Activated naive CD4-positive, alpha-beta T cell treated with anti-CD3 and anti-CD28 coated beads, Interleukin-2, amount 10 ng/mL, durations not matched to agents 7 days and 5 days (primary cell): ENCODE results near the gene SEPTIN10.

Experiments
- CTCF ChIA-PET: fragments of 350-600 bp; sonication (Branson Sonifier 250); formaldehyde crosslinking; loops from one replicate; lab custom pipeline; 2021; ENCODE audit warnings: antibody characterized with exemption; lab: Charles Lee
- DNase-seq: peaks from one replicate; pipeline ENCODE4 v3.0.0-alpha.2; 2020
- H3K27ac Mint-ChIP-seq: one replicate; pipeline ENCODE4 v1.8.0; 2021; ENCODE audit warnings: mild to moderate bottlenecking, moderate library complexity, mixed read lengths
- H3K27me3 Mint-ChIP-seq: one replicate; pipeline ENCODE4 v1.8.0; 2021; ENCODE audit warnings: mild to moderate bottlenecking, mixed read lengths
- H3K36me3 Mint-ChIP-seq: one replicate; pipeline ENCODE4 v1.8.0; 2021; ENCODE audit warnings: mixed read lengths
- H3K4me1 Mint-ChIP-seq: one replicate; pipeline ENCODE4 v1.8.0; 2021; ENCODE audit warnings: mixed read lengths
- H3K4me3 Mint-ChIP-seq: one replicate; pipeline ENCODE4 v1.8.0; 2021; ENCODE audit warnings: mild to moderate bottlenecking, moderate library complexity, mixed read lengths
- H3K9me3 Mint-ChIP-seq: one replicate; pipeline ENCODE4 v1.8.0; 2021; ENCODE audit warnings: mixed read lengths

The SEPTIN10 gene

GRCh38 chr2:109507217-109507616, 106.5 kb downstream of the SEPTIN10 start:
- Mint-ChIP-seq H3K9me3 (no peaks in the 10 kb centered on the region), H3K27ac (no peak overlapping the region), H3K36me3 (no peaks in the 10 kb centered on the region), H3K4me3 (no peak overlapping the region), H3K27me3 (peaks cover 14% of the 10 kb centered on the region), H3K4me1 (no peaks in the 10 kb centered on the region)
- CTCF ChIA-PET = interaction anchor here (2.1 to 5.9 kb wide), 2 partner anchors 10 to 379 kb away, joined by 4 to 68 read pairs; partner anchors contain the start of gene SH3RF3
- no peak for DNase-seq

- Mint-ChIP-seq H3K4me3 (no peak overlapping the region), H3K4me1 (no peaks in the 10 kb centered on the region), H3K27ac (no peak overlapping the region), H3K27me3 (peaks cover 15% of the 10 kb centered on the region), H3K36me3 (no peaks in the 10 kb centered on the region), H3K9me3 (no peaks in the 10 kb centered on the region)
- no peak for DNase-seq
- CTCF ChIA-PET = no interaction called here
Observed at GRCh38 chr2:109503191-109503590, 110.6 kb downstream of the SEPTIN10 start.

GRCh38 chr2:109501461-109501860, 112.3 kb downstream of the SEPTIN10 start:
- H3K4me3 Mint-ChIP-seq = no peak overlapping the region
- CTCF ChIA-PET = interaction anchor here (0.7 kb wide), 1 partner anchor 9 kb away, joined by 3 read pairs; no protein-coding TSS in a partner anchor
- H3K27me3 Mint-ChIP-seq = peaks cover 6% of the 10 kb centered on the region

GRCh38 chr2:109500910-109501309, 112.9 kb downstream of the SEPTIN10 start:
- Mint-ChIP-seq H3K36me3 (no peaks in the 10 kb centered on the region), H3K27me3 (peaks cover 6% of the 10 kb centered on the region), H3K27ac (no peak overlapping the region), H3K4me3 (no peak overlapping the region), H3K4me1 (no peaks in the 10 kb centered on the region), H3K9me3 (no peaks in the 10 kb centered on the region)
- DNase-seq = no peak
- CTCF ChIA-PET = interaction anchor here (0.7 kb wide), 1 partner anchor 9 kb away, joined by 3 read pairs; no protein-coding TSS in a partner anchor

More at GRCh38 chr2:109501461-109501860, 112.3 kb downstream of the SEPTIN10 start:
- no peak for DNase-seq
- Mint-ChIP-seq H3K9me3 (no peaks in the 10 kb centered on the region), H3K36me3 (no peaks in the 10 kb centered on the region), H3K27ac (no peak overlapping the region), H3K4me1 (no peaks in the 10 kb centered on the region)

- H3K27me3 Mint-ChIP-seq = peaks cover 6% of the 10 kb centered on the region
- no peak overlapping the region for H3K4me3 Mint-ChIP-seq
- CTCF ChIA-PET = interaction anchor here (0.9 kb wide), 1 partner anchor 11 kb away, joined by 3 read pairs; no protein-coding TSS in a partner anchor
- no peaks in the 10 kb centered on the region for H3K9me3 Mint-ChIP-seq
- no peaks in the 10 kb centered on the region for H3K4me1 Mint-ChIP-seq
- H3K27ac Mint-ChIP-seq = no peak overlapping the region
- no peaks in the 10 kb centered on the region for H3K36me3 Mint-ChIP-seq
- DNase-seq = no peak
Observed at GRCh38 chr2:109499566-109499965, 114.2 kb downstream of the SEPTIN10 start.

- H3K4me3 Mint-ChIP-seq = no peak overlapping the region
- no peak for DNase-seq
- peaks cover 6% of the 10 kb centered on the region for H3K27me3 Mint-ChIP-seq
- CTCF ChIA-PET = no interaction called here
- no peak overlapping the region for H3K27ac Mint-ChIP-seq
- H3K4me1 Mint-ChIP-seq = no peaks in the 10 kb centered on the region
- no peaks in the 10 kb centered on the region for H3K9me3 Mint-ChIP-seq
- H3K36me3 Mint-ChIP-seq = no peaks in the 10 kb centered on the region
Observed at GRCh38 chr2:109498906-109499305, 114.9 kb downstream of the SEPTIN10 start.

- Mint-ChIP-seq H3K4me3 (no peak overlapping the region), H3K4me1 (no peaks in the 10 kb centered on the region), H3K9me3 (no peaks in the 10 kb centered on the region), H3K36me3 (no peaks in the 10 kb centered on the region), H3K27me3 (peaks cover 6% of the 10 kb centered on the region), H3K27ac (no peak overlapping the region)
- CTCF ChIA-PET = interaction anchor here (1.2 to 1.4 kb wide), 2 partner anchors 12 to 48 kb away, joined by 3 to 4 read pairs; no protein-coding TSS in a partner anchor
- no peak for DNase-seq
Observed at GRCh38 chr2:109497911-109498870, 115.6 kb downstream of the SEPTIN10 start.

- Mint-ChIP-seq H3K27ac (no peak overlapping the region), H3K27me3 (peaks cover 6% of the 10 kb centered on the region), H3K9me3 (no peaks in the 10 kb centered on the region), H3K36me3 (no peaks in the 10 kb centered on the region), H3K4me1 (no peaks in the 10 kb centered on the region), H3K4me3 (no peak overlapping the region)
- no peak for DNase-seq
- CTCF ChIA-PET = interaction anchor here (1.2 to 1.4 kb wide), 2 partner anchors 13 to 49 kb away, joined by 3 to 4 read pairs; no protein-coding TSS in a partner anchor
Observed at GRCh38 chr2:109497463-109497862, 116.3 kb downstream of the SEPTIN10 start.

- H3K27ac Mint-ChIP-seq = no peak overlapping the region
- CTCF ChIA-PET = interaction anchor here (0.6 kb wide), 1 partner anchor 25 kb away, joined by 3 read pairs; no protein-coding TSS in a partner anchor
- H3K36me3 Mint-ChIP-seq = no peaks in the 10 kb centered on the region
- H3K4me1 Mint-ChIP-seq = no peaks in the 10 kb centered on the region
- H3K9me3 Mint-ChIP-seq = no peaks in the 10 kb centered on the region
- no peak overlapping the region for H3K4me3 Mint-ChIP-seq
- H3K27me3 Mint-ChIP-seq = peaks cover 6% of the 10 kb centered on the region
- no peak for DNase-seq
Observed at GRCh38 chr2:109494351-109494750, 119.4 kb downstream of the SEPTIN10 start.

- DNase-seq = no peak
- H3K4me1 Mint-ChIP-seq = no peaks in the 10 kb centered on the region
- CTCF ChIA-PET = no interaction called here
- H3K27ac Mint-ChIP-seq = no peak overlapping the region
- peaks cover 2% of the 10 kb centered on the region for H3K27me3 Mint-ChIP-seq
- no peaks in the 10 kb centered on the region for H3K36me3 Mint-ChIP-seq
- H3K9me3 Mint-ChIP-seq = no peaks in the 10 kb centered on the region
- no peak overlapping the region for H3K4me3 Mint-ChIP-seq
Observed at GRCh38 chr2:109493176-109493935, 120.4 kb downstream of the SEPTIN10 start.
